ENCODE measurements around the gene NOL12. TPM values are rescaled to one million over a fixed set of nuclear protein-coding genes. Genes with fewer than 3 reads are reported as not detected.

Gene NOL12
- total and polyA plus RNA-seq, 4 donors: 6.9 to 16.5 (median 11.4) TPM

DNA sequence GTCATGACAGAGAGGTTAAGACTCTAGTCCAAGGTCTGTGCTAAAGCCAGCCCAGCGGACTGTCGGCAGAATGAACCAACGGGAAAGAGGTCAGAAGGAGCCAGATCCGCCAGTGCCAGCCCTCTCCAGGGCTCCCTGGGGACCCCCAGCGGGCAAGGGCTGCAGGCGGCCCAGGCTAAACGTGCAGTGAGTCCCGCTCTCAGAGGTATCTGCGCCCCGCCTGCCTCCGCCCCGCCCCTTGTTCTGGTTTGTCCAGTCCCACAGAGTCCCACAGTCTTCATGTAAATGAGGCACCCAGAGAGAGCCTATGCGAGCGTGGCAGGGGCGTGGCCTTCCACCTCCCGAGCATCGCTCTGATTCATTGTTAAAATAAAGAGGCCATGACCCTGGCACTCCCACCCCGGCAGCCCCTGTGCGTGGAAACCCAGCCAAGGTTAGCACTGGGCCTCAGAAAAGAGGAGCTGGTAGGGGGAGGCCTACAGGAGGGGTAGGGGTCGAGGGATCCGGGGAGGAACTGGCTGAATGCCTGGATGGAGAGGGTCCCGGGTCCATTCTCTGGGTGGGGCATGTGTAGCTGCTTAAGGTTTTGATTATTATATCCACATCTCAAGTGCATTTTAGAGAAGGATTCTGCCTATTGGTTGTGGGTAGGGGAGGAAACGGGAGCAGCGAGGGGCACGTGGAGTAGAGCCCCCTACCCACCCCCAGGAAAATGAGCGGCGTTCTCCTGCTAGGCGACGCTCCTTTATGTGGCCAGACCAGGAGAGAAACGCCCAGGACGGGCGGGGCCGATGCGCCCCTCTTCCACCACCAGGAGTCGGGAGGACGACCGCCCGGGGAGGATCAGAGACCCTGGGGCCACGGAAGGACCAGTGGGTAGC is 10.8 kb downstream of the NOL12 start, which contains the start of gene TRIOBP:
Gene TRIOBP, plus strand, starts transcription at position 392 of the 881 bp plus-strand sequence. CDS start 4,318 bp downstream, outside the sequence.
- Histone ChIP-seq H3K4me1 (ENCODE audit: control insufficient read depth in 4 of 4, insufficient read depth in 4 of 4, low read length in 3 of 4) (peaks cover 0 to 4% (median 2%) of the 10 kb centered on the region in 4 donors), H3K27me3 (ENCODE audit: control insufficient read depth in 4 of 4, insufficient read depth in 4 of 4, low read length in 3 of 4) (no peaks in the 10 kb centered on the region), H3K27ac (ENCODE audit: low read depth in 1 of 2, low read length in 2 of 2) (no peak within 1 kb of the TSS), H3K4me3 (ENCODE audit: low read depth in 1 of 3, low read length in 3 of 3) (no peak within 1 kb of the TSS), H3K9me3 (ENCODE audit: control insufficient read depth in 4 of 4, low read length in 3 of 4) (no peaks in the 10 kb centered on the region), H3K9ac (ENCODE audit: low read depth in 1 of 2, low read length in 2 of 2) (no peak within 1 kb of the TSS), H3K36me3 (ENCODE audit: control insufficient read depth in 4 of 4, insufficient read depth in 3 of 4, low read depth in 1 of 4, low read length in 3 of 4) (peaks cover 5 to 12% (median 7%) of the 10 kb centered on the region in 4 donors)
- WGBS: 43% methylated on average over 39 of the region's 39 CpGs
- peak; percentile 86 for DNase-seq (ENCODE audit: low spot score)
- TF ChIP-seq, protein P1, sequence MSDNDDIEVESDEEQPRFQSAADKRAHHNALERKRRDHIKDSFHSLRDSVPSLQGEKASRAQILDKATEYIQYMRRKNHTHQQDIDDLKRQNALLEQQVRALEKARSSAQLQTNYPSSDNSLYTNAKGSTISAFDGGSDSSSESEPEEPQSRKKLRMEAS (IDR thresholded peaks at IDR 0.05): no peak
- TF ChIP-seq HNF4G (IDR thresholded peaks at IDR 0.05) (no peak), NR2F2 (IDR thresholded peaks at IDR 0.05) (peak; percentile 57), YY1 (IDR thresholded peaks at IDR 0.05) (no peak), TAF1 (conservative IDR thresholded peaks at IDR 0.05) (no peak), FOXA1 (IDR thresholded peaks at IDR 0.05) (no peak), SP1 (IDR thresholded peaks at IDR 0.05) (peak; percentile 39), GABPA (IDR thresholded peaks at IDR 0.05 in 1 of 2, conservative IDR thresholded peaks at IDR 0.05 in 1 of 2) (no peak), FOXA2 (IDR thresholded peaks at IDR 0.05) (no peak), EGR1 (IDR thresholded peaks at IDR 0.05; ENCODE audit: low read depth in 2 of 2) (no peak), JUND (IDR thresholded peaks at IDR 0.05) (no peak), HNF4A (conservative IDR thresholded peaks at IDR 0.05) (no peak), RXRA (IDR thresholded peaks at IDR 0.05) (no peak), RAD21 (IDR thresholded peaks at IDR 0.05) (peak; percentile 22 to 67)
- TF ChIP-seq, protein P2, sequence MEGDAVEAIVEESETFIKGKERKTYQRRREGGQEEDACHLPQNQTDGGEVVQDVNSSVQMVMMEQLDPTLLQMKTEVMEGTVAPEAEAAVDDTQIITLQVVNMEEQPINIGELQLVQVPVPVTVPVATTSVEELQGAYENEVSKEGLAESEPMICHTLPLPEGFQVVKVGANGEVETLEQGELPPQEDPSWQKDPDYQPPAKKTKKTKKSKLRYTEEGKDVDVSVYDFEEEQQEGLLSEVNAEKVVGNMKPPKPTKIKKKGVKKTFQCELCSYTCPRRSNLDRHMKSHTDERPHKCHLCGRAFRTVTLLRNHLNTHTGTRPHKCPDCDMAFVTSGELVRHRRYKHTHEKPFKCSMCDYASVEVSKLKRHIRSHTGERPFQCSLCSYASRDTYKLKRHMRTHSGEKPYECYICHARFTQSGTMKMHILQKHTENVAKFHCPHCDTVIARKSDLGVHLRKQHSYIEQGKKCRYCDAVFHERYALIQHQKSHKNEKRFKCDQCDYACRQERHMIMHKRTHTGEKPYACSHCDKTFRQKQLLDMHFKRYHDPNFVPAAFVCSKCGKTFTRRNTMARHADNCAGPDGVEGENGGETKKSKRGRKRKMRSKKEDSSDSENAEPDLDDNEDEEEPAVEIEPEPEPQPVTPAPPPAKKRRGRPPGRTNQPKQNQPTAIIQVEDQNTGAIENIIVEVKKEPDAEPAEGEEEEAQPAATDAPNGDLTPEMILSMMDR (IDR thresholded peaks at IDR 0.05; ENCODE audit: low read depth, low read length, missing input control): peak; percentile 31
- TF ChIP-seq, protein P3, sequence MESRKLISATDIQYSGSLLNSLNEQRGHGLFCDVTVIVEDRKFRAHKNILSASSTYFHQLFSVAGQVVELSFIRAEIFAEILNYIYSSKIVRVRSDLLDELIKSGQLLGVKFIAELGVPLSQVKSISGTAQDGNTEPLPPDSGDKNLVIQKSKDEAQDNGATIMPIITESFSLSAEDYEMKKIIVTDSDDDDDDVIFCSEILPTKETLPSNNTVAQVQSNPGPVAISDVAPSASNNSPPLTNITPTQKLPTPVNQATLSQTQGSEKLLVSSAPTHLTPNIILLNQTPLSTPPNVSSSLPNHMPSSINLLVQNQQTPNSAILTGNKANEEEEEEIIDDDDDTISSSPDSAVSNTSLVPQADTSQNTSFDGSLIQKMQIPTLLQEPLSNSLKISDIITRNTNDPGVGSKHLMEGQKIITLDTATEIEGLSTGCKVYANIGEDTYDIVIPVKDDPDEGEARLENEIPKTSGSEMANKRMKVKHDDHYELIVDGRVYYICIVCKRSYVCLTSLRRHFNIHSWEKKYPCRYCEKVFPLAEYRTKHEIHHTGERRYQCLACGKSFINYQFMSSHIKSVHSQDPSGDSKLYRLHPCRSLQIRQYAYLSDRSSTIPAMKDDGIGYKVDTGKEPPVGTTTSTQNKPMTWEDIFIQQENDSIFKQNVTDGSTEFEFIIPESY (IDR thresholded peaks at IDR 0.05): no peak
- TF ChIP-seq, protein P4, sequence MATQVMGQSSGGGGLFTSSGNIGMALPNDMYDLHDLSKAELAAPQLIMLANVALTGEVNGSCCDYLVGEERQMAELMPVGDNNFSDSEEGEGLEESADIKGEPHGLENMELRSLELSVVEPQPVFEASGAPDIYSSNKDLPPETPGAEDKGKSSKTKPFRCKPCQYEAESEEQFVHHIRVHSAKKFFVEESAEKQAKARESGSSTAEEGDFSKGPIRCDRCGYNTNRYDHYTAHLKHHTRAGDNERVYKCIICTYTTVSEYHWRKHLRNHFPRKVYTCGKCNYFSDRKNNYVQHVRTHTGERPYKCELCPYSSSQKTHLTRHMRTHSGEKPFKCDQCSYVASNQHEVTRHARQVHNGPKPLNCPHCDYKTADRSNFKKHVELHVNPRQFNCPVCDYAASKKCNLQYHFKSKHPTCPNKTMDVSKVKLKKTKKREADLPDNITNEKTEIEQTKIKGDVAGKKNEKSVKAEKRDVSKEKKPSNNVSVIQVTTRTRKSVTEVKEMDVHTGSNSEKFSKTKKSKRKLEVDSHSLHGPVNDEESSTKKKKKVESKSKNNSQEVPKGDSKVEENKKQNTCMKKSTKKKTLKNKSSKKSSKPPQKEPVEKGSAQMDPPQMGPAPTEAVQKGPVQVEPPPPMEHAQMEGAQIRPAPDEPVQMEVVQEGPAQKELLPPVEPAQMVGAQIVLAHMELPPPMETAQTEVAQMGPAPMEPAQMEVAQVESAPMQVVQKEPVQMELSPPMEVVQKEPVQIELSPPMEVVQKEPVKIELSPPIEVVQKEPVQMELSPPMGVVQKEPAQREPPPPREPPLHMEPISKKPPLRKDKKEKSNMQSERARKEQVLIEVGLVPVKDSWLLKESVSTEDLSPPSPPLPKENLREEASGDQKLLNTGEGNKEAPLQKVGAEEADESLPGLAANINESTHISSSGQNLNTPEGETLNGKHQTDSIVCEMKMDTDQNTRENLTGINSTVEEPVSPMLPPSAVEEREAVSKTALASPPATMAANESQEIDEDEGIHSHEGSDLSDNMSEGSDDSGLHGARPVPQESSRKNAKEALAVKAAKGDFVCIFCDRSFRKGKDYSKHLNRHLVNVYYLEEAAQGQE (IDR thresholded peaks at IDR 0.05): no peak
- TF ChIP-seq, protein P5, sequence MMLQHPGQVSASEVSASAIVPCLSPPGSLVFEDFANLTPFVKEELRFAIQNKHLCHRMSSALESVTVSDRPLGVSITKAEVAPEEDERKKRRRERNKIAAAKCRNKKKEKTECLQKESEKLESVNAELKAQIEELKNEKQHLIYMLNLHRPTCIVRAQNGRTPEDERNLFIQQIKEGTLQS (IDR thresholded peaks at IDR 0.05): no peak

Data from liver (tissue), 9 donors.